ENCODE data around the gene PLK5.

DNA sequence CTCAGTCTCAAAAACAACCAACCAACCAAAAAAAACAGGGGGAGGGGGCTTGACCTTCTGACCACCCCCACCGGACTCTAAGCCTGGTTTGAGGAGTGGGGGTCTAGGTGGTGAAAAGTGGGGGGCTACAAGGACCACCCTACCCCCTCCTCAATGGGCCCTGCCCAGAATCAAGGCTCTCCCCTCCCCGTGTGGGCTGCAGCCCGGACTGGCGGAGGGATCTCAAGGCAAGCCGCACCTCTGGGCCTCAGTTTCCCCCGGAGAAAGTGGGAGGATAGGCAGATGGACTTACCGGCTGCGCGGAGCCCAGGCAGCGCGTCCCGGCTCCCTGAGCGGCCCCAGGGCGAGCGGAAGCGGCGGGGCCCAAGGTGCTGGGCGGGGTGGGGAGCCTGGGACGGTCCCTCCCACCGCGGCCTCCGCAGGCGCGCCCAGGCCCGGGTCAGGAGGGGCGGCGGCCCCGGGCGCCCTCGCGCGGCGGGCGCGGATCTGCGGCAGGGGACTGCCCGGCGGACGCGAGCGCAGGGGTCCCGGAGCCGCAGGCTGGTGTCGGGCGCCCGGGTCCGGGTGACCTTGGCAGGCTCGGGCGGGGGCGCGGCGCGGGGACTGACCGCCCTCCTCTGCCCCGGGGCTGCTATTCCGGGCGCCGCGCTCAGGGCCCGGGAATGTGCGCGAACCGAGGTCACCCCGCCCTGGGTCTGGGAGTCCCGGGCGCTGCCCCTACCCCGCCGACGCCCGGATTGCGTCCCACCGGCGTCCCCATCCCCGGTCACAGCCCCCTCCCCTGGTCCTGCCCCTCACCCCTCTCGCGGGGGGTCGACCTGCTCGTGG lies 11.0 kb upstream of the PLK5 start, which contains the start of gene ADAMTSL5:
- TF ChIP-seq POLR2A (IDR thresholded peaks at IDR 0.05; ENCODE audit: low read length) (no peak), GATA1 (IDR thresholded peaks at IDR 0.05; ENCODE audit: low read depth, low read length) (no peak)
